ENCODE data around the gene LRRC3B.

The LRRC3B gene

GRCh38 chr3:26703519-26703918, 80.9 kb downstream of the LRRC3B start:
- no peak for DNase-seq
- H3K27ac ChIP-seq, result no peak overlapping the region
- H3K4me3 ChIP-seq (ENCODE audit: low read depth, low read length), result no peak overlapping the region
- H3K36me3 ChIP-seq, result no peaks in the 10 kb centered on the region
- peaks cover 6% of the 10 kb centered on the region for H3K27me3 ChIP-seq (ENCODE audit: insufficient read depth, low read depth, severe bottlenecking)
- TF ChIP-seq CTCF (IDR thresholded peaks at IDR 0.05; ENCODE audit: low read depth, low read length), result no peak
- H3K9me3 ChIP-seq (ENCODE audit: severe bottlenecking), result no peaks in the 10 kb centered on the region

DNA sequence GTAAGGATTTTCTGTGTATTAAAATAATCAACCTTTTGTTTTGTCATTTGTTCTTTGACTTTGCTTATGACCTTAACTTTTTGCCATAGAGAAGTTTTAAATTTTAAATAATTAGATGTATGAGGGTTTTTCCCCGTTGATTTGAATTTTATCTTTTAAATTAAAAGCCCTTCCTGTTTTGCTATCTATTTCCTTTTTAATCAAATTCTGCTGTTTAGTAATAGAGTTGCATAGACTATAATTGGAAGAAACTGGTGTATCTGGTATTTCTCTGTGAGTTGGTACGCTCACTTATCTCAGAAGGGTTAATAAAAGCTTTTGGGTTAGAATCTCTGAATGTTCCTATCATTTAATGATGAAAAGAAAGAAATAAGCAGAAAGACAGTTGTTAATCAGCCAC, 82.2 kb downstream of the LRRC3B start:
- peaks cover 6% of the 10 kb centered on the region for H3K27me3 ChIP-seq (ENCODE audit: insufficient read depth, low read depth, severe bottlenecking)
- H3K36me3 ChIP-seq, result no peaks in the 10 kb centered on the region
- no peak overlapping the region for H3K27ac ChIP-seq
- no peak overlapping the region for H3K4me3 ChIP-seq (ENCODE audit: low read depth, low read length)
- no peaks in the 10 kb centered on the region for H3K9me3 ChIP-seq (ENCODE audit: severe bottlenecking)
- TF ChIP-seq CTCF (IDR thresholded peaks at IDR 0.05; ENCODE audit: low read depth, low read length), result no peak
- no peak for DNase-seq

DNA sequence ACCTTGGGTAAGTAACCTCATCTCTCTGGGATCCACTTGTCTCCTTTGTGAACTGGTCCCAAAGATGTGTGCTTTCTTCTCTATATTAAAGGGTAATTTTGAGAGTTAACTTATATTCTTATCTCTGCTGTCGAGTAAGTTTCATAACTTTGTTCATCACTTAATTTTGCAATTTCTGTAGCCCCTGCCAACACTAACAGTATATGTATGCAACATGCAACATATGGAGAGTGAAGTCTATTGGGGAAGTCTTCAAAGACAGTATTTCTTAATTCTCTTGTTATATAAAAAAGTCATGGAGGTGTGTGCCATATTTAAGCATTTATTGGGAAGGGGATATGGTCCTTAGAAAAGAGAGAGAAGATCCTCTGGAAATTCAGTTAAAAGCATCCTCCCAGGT, 85.9 kb downstream of the LRRC3B start:
- DNase-seq, result no peak
- Histone ChIP-seq H3K27ac (no peak overlapping the region), H3K4me3 (ENCODE audit: low read depth, low read length) (no peak overlapping the region), H3K9me3 (ENCODE audit: severe bottlenecking) (no peaks in the 10 kb centered on the region), H3K36me3 (no peaks in the 10 kb centered on the region), H3K27me3 (ENCODE audit: insufficient read depth, low read depth, severe bottlenecking) (no peaks in the 10 kb centered on the region)
- no peak for TF ChIP-seq CTCF (IDR thresholded peaks at IDR 0.05; ENCODE audit: low read depth, low read length)

- no peak for DNase-seq
- H3K27ac ChIP-seq, result no peak overlapping the region
- H3K27me3 ChIP-seq (ENCODE audit: insufficient read depth, low read depth, severe bottlenecking), result no peaks in the 10 kb centered on the region
- H3K4me3 ChIP-seq (ENCODE audit: low read depth, low read length), result no peak overlapping the region
- no peaks in the 10 kb centered on the region for H3K36me3 ChIP-seq
- H3K9me3 ChIP-seq (ENCODE audit: severe bottlenecking), result no peaks in the 10 kb centered on the region
- TF ChIP-seq CTCF (IDR thresholded peaks at IDR 0.05; ENCODE audit: low read depth, low read length), result 0 out of 2 replicates have a peak, but pooled peaks have one; percentile 26
These were observed 89.8 kb downstream of the LRRC3B start for GRCh38 chr3:26712211-26713026.

DNA sequence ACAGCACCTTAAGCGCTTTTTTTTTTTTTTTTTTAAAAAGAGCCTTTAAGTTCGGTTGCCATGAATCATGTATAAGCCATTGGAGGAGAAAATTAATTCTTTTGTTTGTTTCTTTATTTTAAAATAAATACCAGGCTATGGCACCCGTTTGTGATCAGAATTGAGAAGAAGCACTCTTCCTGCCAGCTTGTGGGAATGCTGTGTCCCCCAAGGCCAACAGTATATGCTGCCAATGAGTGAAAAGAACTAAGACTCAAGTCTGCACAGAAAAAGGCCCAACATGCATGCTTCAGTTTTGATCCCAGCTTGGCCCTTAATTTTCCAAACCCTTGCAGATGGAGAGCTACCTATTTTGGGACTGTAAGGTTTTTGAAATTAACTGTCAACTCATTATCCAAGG, 90.5 kb downstream of the LRRC3B start:
- Histone ChIP-seq H3K27ac (no peak overlapping the region), H3K27me3 (ENCODE audit: insufficient read depth, low read depth, severe bottlenecking) (no peaks in the 10 kb centered on the region), H3K4me3 (ENCODE audit: low read depth, low read length) (no peak overlapping the region), H3K36me3 (no peaks in the 10 kb centered on the region), H3K9me3 (ENCODE audit: severe bottlenecking) (no peaks in the 10 kb centered on the region)
- DNase-seq, result no peak
- TF ChIP-seq CTCF (IDR thresholded peaks at IDR 0.05; ENCODE audit: low read depth, low read length), result no peak

DNA sequence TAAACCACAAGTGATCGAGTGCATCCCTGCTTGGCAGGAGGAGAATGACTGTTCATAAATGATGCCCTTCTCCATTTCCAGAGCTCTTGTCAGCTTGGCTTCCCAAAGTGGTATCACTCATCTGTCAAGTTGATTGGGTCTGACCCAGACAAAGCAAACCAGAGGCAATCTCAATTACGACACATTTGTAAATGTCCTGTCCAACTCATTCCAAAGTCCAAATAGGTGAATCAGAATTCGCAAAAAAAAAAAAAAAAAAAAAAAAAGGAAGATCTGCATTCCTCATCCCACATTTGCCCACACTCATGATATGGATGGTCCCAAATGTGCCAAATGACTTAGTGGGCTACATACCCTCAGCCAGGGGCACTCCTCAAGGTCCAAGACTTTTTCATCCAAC, 91.9 kb downstream of the LRRC3B start:
- no peak for DNase-seq
- no peak for TF ChIP-seq CTCF (IDR thresholded peaks at IDR 0.05; ENCODE audit: low read depth, low read length)

More for the DNA sequence above, 91.9 kb downstream of the LRRC3B start:
- Histone ChIP-seq H3K4me3 (ENCODE audit: low read depth, low read length) (no peak overlapping the region), H3K9me3 (ENCODE audit: severe bottlenecking) (no peaks in the 10 kb centered on the region), H3K27me3 (ENCODE audit: insufficient read depth, low read depth, severe bottlenecking) (no peaks in the 10 kb centered on the region), H3K27ac (no peak overlapping the region), H3K36me3 (no peaks in the 10 kb centered on the region)

All from WERI-Rb-1 (cell line).